ENCODE measurements around the gene NFILZ.

NFILZ gene, protein sequence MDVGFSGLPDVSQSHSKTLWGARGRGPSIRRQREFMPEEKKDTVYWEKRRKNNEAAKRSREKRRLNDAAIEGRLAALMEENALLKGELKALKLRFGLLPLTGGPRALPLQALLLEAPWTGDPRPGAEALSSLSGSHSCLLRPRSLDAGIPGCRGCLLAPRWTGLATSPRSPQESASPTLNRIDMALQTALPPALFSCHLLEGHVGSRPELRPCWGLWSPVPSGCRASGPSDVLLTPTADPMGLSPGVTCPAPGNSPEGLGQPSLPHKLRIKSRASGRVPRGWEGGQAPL

DNA sequence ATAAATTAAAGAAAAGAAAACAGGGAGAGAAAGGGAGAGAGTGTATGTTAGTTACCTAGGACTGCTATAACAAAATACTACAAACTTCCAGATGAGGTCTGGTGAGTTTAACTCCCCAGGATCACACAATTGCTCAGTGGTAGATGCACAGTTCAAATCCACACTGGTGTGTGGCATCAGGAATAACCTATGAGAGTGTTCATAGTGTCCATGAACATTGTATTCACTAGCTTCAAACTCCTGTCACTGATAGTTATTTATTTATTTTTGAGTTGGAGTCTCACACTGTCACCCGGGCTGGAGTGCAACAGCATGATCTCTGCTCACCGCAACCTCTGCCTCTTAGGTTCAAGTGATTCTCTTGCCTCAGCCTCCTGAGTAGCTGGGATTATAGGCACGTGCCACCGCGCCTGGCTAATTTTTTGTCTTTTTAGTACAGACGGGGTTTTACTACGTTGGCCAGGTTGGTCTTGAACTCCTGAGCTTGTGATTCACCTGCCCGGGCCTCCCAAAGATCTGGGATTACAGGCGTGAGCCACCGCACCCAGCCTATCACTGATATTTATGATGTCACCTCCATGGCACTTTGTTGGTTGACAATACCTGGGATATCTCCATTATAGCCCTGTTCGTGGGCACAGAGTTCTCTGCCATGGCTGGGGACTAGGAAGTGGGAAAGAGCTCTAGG is at the start of gene NFILZ:
Gene NFILZ, plus strand, starts transcription at position 638 of the 688 bp plus-strand sequence. CDS start 46,133 bp downstream, outside the sequence.
- no peak for DNase-seq (ENCODE audit: low read depth in 2 of 2)

- peak; percentile 65 to 70 for DNase-seq (ENCODE audit: low read depth in 2 of 2)
These were observed 49.6 kb upstream of the NFILZ start for GRCh38 chr19:8580710-8581281.

DNA sequence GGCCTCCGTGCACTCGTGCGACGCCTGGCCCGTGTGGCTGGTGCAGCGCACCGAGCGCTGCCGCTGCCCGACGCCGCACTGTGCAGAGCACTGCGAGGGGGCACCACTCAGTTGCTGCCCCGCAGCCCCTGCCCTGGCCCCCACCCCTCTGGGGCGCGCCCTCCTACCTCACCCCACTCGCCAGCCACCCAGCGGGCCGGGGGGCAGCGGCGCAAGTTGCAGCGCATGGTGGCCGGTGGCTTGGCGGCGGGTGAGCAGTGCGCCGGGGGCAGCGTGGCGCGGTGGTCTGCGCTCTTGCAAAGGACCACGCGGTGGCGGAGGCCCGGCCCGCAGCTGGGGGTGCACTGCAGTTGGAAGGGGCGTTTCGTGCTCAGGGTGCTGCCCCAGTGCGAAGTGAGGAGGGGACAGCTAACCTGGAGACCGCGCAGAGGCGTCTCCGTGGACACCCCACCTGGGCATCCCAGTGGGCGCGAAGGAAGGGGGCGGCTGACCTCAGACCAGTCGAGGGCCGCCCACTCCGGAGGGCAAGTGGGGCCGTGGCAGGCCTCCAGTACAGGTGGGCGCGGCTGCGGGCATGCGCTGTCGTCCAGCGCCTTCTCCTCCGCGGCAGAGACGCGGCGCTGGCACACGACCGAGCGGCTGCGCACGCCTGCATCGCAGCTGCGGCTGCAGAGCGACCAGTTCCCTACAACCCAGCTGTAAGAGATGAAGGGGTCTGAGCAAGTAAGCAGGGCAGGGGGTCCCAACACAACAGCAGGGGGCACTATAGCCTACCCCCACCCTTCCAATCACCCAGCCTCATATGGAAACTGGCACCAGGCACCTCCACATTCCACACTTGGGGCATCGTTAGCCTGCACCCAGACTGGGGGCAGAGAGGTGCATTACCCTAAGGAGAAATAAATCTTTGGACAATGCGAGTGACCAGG is 45.2 kb upstream of the NFILZ start:
- DNase-seq (ENCODE audit: low read depth in 2 of 2), result no peak

DNA sequence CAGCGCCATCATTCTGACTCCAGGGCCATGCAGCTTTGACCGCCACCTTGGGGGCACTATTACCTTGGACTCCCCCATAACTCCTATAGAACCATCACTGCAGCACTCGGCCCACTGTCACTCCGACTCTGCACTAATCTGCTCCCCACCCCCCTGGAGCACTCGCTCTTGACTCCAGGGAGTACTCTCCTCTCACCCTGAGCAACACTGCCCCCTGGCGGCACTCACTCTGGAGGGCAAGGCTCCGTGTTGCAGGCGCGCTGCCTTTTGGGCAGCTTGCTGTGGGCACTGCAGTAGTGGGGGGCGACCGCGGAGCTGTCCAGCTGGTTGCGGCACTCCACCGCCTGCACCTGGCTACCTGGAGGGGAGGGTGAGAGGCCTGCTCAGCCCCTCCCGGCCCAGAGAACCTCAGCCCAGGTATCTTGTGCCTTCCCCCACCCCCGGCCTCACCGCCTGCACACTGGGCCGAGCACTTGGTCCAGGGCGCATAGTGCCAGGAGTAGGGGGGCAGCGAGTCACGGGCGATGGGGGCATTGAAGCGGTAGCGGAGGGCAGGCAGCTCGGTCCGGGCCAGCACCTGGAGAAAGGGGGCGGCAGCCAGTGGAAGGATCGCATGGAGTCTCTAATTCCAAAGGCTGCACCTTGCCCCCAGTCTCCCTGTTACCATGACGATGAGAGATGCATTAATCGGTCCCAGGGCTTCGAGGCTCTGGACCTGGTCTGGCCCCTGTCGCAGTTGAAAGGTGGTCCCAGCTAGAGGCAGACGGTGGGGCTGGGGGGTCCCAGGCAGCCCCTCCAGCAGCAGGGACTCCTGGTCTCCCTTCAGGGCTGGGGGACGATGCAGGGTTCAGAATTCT is 44.3 kb upstream of the NFILZ start:
- DNase-seq (ENCODE audit: low read depth in 2 of 2), result no peak

DNA sequence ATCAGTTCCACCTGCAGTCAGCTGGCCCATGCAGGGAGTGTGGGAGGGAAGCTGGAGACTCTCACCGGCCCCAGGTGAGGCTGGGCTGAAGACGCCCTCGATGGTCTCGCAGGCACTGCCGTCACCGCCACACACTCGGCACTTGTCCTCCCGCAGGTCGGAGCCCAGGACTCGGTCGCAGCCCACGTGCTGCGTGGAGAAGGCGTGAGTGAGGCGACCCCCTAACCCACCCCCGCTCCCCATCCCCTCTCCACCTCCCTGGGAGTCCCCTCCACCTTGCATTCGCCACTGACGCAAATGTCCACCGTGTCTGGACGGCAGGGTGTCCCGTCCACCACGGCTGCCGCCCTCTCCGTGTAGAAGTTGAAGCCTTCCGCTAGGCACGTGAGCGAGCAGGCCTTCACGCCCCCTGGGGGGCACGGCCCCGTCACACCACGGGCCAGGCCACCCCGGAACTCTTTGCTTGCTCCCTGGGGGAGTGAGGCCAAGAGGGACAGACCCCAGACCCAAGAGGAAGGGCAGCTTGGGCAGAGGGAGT is 41.2 kb upstream of the NFILZ start:
- DNase-seq (ENCODE audit: low read depth in 2 of 2), result no peak

DNA sequence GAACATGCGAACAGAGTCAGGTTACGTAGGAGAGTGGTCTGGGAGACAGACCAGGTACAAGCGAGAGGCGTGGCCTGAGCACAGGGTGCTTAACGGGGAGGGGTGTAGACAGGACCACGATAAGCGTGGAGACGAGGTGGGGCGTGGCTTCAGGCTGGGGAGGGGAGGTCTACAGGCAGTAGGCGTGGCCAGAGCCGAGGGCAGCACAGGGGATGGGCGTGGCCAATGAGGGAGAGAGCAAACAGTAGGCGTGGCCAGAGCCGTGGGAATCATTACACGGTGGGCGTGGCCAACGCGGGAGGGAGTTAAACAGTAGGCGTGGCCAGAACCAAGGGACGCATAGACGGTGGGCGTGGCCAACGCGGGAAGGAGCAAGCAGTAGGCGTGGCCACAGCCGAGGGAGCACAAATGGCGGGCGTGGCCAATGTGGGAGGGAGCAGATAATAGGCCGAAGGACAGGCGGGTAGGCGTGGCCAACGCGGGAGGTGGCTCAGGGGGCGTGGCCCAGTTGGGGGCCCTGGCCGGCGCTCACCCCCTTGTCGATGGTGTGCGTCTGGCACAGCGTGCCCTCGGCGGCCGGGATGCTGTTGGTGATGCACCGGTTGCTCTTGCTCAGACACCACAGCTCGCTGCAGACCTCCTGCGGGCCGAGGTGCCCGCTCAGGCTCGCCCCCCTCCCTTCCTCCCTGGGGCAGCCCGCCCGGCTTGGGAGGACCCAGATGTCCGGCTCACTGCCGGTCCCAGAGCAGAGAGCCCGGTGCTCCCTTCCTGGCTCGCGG is 38.0 kb upstream of the NFILZ start:
- DNase-seq (ENCODE audit: low read depth in 2 of 2), result peak; percentile 89 to 92

- DNase-seq (ENCODE audit: low read depth in 2 of 2), result no peak
These were observed 36.5 kb upstream of the NFILZ start for GRCh38 chr19:8593931-8594330.

DNA sequence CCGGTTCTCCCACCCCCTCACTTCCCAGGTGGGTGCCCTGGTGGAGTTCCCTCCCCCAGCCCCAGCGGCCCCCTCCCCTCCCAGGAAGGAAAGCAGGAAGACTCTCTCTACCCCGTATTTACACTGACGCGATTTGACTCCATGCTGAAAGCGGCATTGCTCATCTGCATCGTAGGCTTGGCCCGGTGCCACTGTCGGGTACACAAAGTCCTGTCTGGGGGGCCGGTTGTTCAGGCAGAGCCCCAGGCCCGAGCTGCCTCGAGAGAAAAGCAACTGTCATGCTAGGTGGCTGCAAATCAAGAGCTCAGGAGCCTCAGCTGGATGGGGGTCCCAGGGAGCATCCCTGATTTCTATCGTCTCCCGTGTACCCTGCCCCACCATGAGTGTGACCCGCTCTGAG is 34.8 kb upstream of the NFILZ start:
- DNase-seq (ENCODE audit: low read depth in 2 of 2), result no peak

DNA sequence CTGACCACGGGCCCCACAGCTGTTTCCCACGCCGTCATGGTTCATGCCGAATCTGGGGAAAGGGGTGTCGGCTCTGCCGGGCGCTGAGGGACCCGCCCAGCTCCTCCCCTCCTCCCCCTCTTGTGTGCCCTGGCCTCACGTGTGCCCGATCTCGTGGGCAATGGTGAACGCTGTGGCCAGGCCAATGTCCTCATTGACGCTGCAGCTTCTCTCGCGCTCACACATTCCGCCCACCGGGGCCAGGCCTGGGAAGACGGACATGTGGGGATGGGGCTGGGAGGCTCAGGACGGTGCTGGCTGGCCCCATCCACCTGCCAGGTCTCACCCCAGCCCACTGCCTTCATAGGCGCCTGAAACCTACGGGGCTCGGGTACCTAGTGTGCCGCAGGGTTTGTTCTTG is 34.3 kb upstream of the NFILZ start:
- no peak for DNase-seq (ENCODE audit: low read depth in 2 of 2)

DNA sequence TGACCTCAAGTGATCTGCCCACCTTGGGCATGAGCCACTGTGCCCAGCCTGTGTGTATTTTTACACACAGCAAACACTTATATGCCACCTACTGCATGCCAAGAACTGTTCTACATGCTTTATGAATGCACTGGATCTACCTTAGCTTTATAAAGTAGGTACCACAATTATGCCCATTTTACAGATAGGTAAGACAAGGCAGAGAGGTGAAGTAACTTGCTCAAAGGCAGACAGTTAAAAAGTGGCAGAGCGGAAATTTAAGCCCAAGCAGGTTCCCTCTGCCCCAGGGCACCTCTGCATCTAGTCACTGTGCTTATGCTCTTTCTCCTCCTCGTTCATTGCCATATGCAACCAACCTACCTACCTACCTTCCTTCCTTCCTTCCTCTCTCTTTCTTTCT is 30.4 kb upstream of the NFILZ start:
- no peak for DNase-seq (ENCODE audit: low read depth in 2 of 2)

- DNase-seq (ENCODE audit: low read depth in 2 of 2), result no peak
These were observed 29.6 kb upstream of the NFILZ start for GRCh38 chr19:8600816-8601215.

DNA sequence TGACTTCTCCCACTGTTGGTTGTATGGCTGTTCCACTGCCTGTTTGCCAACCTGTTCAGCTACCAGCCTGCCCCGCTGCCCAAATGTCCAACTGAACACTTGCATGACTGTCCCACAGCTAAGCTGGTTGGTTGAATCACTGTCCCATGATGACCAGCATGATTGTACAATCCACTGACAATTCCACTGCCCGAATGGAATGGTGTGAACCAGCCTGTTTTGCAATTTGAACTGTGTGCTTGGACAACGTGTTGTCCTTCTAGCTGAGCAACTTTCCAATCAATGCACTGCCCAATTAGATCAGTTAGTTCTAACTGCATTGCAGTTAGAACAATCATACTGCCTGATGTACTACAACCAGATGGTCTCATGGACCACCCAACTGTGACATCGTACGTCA is 28.6 kb upstream of the NFILZ start:
- DNase-seq (ENCODE audit: low read depth in 2 of 2), result no peak

DNA sequence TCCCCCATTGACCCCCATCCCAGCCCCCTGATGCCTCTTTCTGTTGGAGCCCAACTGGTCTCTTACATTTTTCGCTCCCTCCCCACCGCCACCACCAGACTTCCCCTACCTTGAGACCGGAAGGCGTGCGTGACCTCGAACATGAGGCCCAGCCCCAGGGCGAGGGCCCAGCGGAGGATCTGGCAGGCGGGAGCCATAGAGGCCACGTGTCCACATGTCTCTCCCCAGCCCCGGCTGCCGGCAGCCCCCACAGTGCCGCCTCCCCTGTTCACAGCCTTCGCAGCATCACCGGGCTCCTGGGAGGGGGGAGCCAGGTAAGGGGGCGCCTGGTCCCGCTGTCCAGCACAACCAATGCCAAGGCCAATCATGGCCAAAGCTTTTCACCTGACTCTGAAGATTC is 24.9 kb upstream of the NFILZ start:
- no peak for DNase-seq (ENCODE audit: low read depth in 2 of 2)

- no peak for DNase-seq (ENCODE audit: low read depth in 2 of 2)
These were observed 23.0 kb upstream of the NFILZ start for GRCh38 chr19:8607386-8607785.

- no peak for DNase-seq (ENCODE audit: low read depth in 2 of 2)
These were observed 21.5 kb upstream of the NFILZ start for GRCh38 chr19:8608941-8609278.

- DNase-seq (ENCODE audit: low read depth in 2 of 2), result no peak
These were observed 21.0 kb upstream of the NFILZ start for GRCh38 chr19:8609279-8610040.

GRCh38 chr19:8610041-8610935 is 20.1 kb upstream of the NFILZ start, which contains the start of gene ADAMTS10:
Gene ADAMTS10, minus strand, starts transcription at chr19:8610715. Its CDS starts 5,005 bp downstream, at chr19:8605710.
- DNase-seq (ENCODE audit: low read depth in 2 of 2), result peak in 1 of 2 donors; percentile 45

- no peak for DNase-seq (ENCODE audit: low read depth in 2 of 2)
These were observed 19.5 kb upstream of the NFILZ start for GRCh38 chr19:8610936-8611300.
